KMS-11 (cell line): ENCODE measurements around the gene GFM1.

Experiments used
- H2AFZ ChIP-seq: fragments of 200-600 bp; sonication (generic); 2 replicates; pipeline ENCODE4 v1.6.1; 2016; ENCODE audit warnings: antibody characterized with exemption, mixed run types, low read depth
- H3K27ac ChIP-seq: fragments of 200-600 bp; sonication (generic); 2 replicates; pipeline ENCODE4 v1.6.1; 2016; ENCODE audit warnings: mild to moderate bottlenecking, mixed run types
- H3K27me3 ChIP-seq: fragments of 200-600 bp; sonication (generic); 2 replicates; pipeline ENCODE4 v1.6.1; 2017; ENCODE audit warnings: mild to moderate bottlenecking, low read depth, mixed run types, moderate library complexity; ENCODE audit not compliant: insufficient read depth
- H3K36me3 ChIP-seq: fragments of 200-600 bp; sonication (generic); 2 replicates; pipeline ENCODE4 v1.6.1; 2017; ENCODE audit warnings: mild to moderate bottlenecking, mixed run types; ENCODE audit not compliant: insufficient read depth
- H3K4me1 ChIP-seq: fragments of 200-600 bp; sonication (generic); 2 replicates; pipeline ENCODE4 v1.6.1; 2016; ENCODE audit warnings: mild to moderate bottlenecking, low read depth, mixed run types; ENCODE audit not compliant: poor library complexity, severe bottlenecking
- H3K4me2 ChIP-seq: fragments of 200-600 bp; sonication (generic); 2 replicates; pipeline ENCODE4 v1.7.0; 2016; ENCODE audit warnings: mild to moderate bottlenecking, mixed run types
- H3K4me3 ChIP-seq: fragments of 200-600 bp; sonication (generic); IDR thresholded peaks from 2 replicates; pipeline ENCODE4 v1.6.1; 2017; ENCODE audit warnings: low read depth, low read length, mixed read lengths; ENCODE audit not compliant: insufficient read depth
- H3K79me2 ChIP-seq: fragments of 200-600 bp; sonication (generic); 2 replicates; pipeline ENCODE4 v1.6.1; 2016; ENCODE audit warnings: low read depth, mixed run types; ENCODE audit not compliant: insufficient read depth
- H3K9ac ChIP-seq: fragments of 200-600 bp; sonication (generic); 2 replicates; pipeline ENCODE4 v1.6.1; 2016; ENCODE audit warnings: mild to moderate bottlenecking, mixed run types
- H4K20me1 ChIP-seq: fragments of 200-600 bp; sonication (generic); 2 replicates; pipeline ENCODE4 v1.6.1; 2016; ENCODE audit warnings: mild to moderate bottlenecking, mixed run types; ENCODE audit not compliant: insufficient read depth
- TF ChIP-seq, protein P1 (sequence below): fragments of 200-600 bp; sonication (generic); conservative IDR thresholded peaks from 2 replicates; pipeline ENCODE4 v1.6.1; 2017; ENCODE audit warnings: low read depth, mild to moderate bottlenecking, antibody characterized with exemption, low read length, moderate library complexity, mixed read lengths

GFM1 gene

DNA sequence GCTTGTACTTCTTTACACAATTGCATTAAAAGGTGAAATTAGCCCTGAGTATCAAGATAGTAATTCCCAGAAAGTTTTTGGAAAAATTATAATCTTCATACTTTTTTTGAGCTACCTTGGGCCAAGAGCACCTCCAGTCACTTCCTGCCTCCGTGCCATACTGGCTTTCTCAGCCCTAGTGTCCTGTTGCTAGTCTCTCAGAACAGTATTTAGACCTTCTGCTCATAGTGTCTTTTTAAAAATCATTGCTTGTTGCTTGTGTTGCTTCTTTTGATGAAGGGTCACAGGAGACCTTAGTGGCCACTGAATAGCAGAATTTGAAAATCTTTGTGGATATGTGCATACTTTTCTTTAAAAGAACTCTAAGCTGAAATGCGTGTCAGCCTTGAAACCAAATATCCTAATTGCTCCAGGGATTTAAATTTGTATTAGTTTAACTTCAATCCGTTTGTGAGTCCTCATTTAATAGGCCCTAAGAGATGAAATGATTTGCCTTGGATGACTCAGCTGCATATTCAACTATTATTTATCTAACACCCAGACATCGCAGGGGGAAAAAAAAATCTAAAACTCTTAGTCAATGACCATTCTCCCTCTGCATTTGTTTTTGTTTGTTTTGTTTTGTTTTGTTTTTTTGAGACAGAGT, 57.2 kb downstream of the GFM1 start:
- no peak overlapping the region for H3K4me3 ChIP-seq
- H3K27ac ChIP-seq, result no peak overlapping the region
- no peaks in the 10 kb centered on the region for H3K36me3 ChIP-seq
- H3K4me1 ChIP-seq, result no peaks in the 10 kb centered on the region
- TF ChIP-seq, protein P1, sequence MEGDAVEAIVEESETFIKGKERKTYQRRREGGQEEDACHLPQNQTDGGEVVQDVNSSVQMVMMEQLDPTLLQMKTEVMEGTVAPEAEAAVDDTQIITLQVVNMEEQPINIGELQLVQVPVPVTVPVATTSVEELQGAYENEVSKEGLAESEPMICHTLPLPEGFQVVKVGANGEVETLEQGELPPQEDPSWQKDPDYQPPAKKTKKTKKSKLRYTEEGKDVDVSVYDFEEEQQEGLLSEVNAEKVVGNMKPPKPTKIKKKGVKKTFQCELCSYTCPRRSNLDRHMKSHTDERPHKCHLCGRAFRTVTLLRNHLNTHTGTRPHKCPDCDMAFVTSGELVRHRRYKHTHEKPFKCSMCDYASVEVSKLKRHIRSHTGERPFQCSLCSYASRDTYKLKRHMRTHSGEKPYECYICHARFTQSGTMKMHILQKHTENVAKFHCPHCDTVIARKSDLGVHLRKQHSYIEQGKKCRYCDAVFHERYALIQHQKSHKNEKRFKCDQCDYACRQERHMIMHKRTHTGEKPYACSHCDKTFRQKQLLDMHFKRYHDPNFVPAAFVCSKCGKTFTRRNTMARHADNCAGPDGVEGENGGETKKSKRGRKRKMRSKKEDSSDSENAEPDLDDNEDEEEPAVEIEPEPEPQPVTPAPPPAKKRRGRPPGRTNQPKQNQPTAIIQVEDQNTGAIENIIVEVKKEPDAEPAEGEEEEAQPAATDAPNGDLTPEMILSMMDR, result no peak
- no peak overlapping the region for H3K4me2 ChIP-seq
- H4K20me1 ChIP-seq, result no peaks in the 10 kb centered on the region
- H3K79me2 ChIP-seq, result no peaks in the 10 kb centered on the region
- no peak overlapping the region for H2AFZ ChIP-seq
- no peak overlapping the region for H3K9ac ChIP-seq
- H3K27me3 ChIP-seq, result no peaks in the 10 kb centered on the region

GRCh38 chr3:158702815-158703481, 58.6 kb downstream of the GFM1 start:
- Histone ChIP-seq H3K4me1 (no peaks in the 10 kb centered on the region), H3K79me2 (no peaks in the 10 kb centered on the region), H3K9ac (no peak overlapping the region), H3K27ac (no peak overlapping the region), H3K4me2 (no peak overlapping the region), H2AFZ (no peak overlapping the region), H4K20me1 (no peaks in the 10 kb centered on the region), H3K36me3 (0 out of 2 replicates have a peak, but pooled peaks cover 2% of the 10 kb centered on the region), H3K27me3 (no peaks in the 10 kb centered on the region), H3K4me3 (no peak overlapping the region)
- TF ChIP-seq, protein P1, result no peak

DNA sequence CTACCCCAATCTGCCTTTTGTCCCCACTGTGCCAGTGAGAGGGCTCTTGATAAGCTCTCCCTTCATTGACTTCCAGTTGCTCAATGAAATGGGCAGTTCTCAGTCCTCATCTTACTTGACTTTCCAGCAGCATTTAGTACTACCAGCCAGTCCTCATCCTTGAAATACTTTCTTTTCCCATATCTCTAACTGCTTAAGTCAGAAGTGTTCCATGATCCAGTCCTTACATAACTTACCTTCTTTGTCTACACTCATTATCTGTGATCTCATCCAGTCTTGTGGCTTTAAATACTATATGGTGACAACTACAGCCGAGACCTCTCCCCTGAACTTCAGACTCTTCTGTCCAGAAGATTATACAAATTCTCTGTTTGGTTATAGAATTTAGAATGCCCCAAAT, 59.2 kb downstream of the GFM1 start:
- no peaks in the 10 kb centered on the region for H3K27me3 ChIP-seq
- TF ChIP-seq, protein P1, result no peak
- H2AFZ ChIP-seq, result no peak overlapping the region
- no peaks in the 10 kb centered on the region for H4K20me1 ChIP-seq
- H3K27ac ChIP-seq, result no peak overlapping the region
- H3K4me2 ChIP-seq, result no peak overlapping the region
- no peak overlapping the region for H3K4me3 ChIP-seq
- 0 out of 2 replicates have a peak, but pooled peaks cover 8% of the 10 kb centered on the region for H3K36me3 ChIP-seq
- H3K79me2 ChIP-seq, result no peaks in the 10 kb centered on the region
- no peak overlapping the region for H3K9ac ChIP-seq
- no peaks in the 10 kb centered on the region for H3K4me1 ChIP-seq

DNA sequence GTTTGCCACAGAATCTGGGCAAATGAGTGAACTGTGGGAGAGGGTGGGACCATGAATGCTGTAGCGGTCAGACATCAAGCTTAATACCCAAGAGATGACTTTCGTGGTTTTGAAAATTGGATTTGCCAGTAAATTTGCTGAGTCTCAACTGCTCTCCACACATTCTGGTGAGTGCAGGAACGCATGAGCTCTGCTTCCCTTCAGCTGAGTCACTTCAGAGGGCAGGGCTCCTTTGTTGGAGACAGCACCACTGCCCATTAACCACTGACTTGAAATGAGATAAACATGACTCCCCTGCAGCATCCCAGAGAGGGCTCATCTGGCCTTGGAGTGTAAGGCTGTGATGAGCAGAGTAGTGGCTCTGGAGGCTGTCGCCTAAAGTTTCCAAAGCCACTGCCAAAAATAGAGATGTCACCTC, 65.3 kb downstream of the GFM1 start:
- TF ChIP-seq, protein P1, result no peak
- Histone ChIP-seq H3K79me2 (no peaks in the 10 kb centered on the region), H3K27ac (no peak overlapping the region), H3K4me2 (no peak overlapping the region), H3K27me3 (no peaks in the 10 kb centered on the region), H4K20me1 (no peaks in the 10 kb centered on the region), H3K36me3 (peaks cover 12% of the 10 kb centered on the region; the same call in 1 of the 2 replicates), H3K4me3 (no peak overlapping the region), H3K4me1 (no peaks in the 10 kb centered on the region), H2AFZ (no peak overlapping the region), H3K9ac (no peak overlapping the region)
